GM15510 (cell line): ENCODE results near the gene PANX2.

Source experiments
- POLR2A ChIP-seq: IDR thresholded peaks from 3 replicates; pipeline ENCODE4 v1.6.1; 2011; ENCODE audit warnings: borderline replicate concordance; ENCODE audit not compliant: insufficient read length; ENCODE audit errors: extremely low read depth

PANX2 gene

DNA sequence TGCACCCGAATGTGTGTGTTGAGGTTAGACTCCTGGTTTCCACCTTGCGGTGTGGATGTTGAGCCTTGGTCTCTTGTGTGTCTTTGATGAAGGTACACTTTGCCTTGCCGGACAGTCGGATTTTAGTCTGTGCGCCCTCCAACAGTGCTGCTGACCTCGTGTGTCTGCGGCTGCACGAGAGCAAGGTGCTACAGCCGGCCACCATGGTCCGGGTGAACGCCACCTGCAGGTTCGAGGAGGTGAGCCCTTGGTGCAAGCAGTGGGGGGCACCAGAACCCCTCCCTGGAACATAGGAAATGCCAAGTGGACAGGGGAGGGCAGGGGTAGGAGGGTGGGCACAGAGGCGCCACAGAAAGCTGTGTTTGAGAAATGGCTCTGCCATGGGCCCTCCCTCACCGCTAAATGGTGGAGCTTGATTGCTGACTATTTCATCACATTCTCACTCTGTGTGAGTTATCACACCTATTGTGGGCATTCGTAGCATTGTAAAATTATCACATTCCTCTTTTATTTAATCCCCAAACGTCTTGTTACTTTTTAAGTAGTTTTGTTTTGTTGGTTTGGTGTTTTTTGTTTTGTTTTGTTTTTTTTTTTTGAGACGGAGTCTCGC lies 26.4 kb upstream of the PANX2 start:
- TF ChIP-seq POLR2A = no peak

DNA sequence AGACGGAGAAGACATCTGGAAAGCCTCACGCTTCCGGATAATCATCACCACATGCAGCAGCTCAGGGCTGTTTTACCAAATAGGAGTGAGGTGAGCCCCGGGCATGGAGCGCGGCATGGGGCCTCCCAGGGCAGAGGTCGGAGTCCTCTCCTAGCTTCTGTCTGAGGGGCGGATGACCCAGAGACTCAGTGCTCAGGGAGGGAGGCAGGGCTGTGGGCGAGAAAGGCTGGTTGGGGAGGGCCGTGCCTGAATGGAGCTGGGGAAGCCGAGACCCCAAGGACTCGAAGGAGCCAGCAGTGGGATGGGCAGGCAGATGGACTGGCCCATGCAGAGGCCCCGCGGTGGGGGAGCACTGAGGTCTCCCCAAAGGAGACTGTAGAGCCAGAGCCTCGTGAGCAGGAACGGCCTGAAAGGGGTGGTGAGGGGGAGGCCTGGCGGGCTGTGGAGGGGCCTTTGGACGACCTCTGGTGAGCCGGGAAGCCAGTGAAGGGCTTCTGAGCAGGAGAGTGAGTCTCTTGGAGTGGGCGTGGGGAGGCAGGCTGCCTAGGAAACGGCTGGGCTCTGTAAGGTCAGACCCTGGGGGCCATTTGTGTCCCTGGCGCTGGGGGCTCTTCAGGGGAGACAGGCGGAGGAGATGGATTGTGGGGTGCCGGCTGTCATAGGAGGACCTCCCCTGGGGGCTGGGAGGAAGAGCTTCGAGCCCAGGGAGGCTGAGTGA lies 24.7 kb upstream of the PANX2 start:
- TF ChIP-seq POLR2A = no peak

DNA sequence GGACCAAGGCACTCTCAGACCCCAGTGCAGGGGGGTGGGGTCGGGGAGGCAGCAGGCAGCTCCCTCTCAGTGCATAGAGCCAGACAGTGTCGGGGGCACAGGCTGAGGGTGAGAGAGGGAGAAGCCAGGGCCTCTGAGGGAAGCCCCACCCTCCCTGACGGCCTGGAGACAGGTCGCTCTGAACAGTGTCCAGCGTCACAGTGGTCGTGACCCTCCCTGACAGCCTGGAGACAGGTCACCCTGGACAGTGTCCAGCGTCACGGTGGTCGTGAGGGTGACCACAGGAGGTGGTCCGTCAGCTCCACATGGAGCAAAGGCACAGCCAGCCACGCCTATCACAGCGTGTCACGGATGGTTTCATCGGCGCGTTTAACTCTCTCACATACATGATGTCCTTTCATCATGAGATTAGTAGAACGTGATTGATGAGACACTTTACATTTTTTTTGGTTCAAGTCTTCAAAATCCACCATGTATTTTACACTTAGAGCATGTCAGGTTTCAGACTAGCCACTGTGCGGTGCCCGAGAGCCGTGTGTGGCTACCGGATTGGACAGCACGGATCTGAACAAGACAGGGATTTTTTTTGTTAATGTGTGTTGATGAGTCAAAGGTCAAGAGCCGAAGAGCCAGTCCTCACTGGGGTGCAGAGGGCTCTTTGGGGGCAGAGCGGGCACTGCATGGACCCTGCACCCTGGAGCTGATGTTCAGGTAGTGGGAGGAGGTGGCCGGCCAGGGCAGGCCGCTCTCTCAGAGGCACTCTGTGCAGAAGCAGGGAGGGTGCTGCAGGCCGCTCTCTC lies 23.9 kb upstream of the PANX2 start:
- no peak for TF ChIP-seq POLR2A

DNA sequence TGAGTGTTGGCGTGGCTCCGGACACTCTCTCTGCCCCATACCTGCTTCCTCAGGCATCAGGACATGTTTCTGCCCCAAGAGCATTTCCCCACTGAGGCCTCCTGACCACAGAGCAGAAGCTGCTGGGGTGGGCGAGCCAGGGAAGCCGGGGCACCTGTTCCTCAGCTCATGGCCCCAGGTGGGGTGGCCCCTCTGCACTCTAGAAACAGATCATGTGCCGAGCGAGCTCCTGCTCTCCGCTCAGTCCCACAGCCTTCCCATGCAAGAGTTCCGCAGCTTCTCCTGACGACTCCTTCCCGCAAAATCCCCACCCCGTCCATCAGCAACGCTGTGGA lies 22.4 kb upstream of the PANX2 start:
- no peak for TF ChIP-seq POLR2A

DNA sequence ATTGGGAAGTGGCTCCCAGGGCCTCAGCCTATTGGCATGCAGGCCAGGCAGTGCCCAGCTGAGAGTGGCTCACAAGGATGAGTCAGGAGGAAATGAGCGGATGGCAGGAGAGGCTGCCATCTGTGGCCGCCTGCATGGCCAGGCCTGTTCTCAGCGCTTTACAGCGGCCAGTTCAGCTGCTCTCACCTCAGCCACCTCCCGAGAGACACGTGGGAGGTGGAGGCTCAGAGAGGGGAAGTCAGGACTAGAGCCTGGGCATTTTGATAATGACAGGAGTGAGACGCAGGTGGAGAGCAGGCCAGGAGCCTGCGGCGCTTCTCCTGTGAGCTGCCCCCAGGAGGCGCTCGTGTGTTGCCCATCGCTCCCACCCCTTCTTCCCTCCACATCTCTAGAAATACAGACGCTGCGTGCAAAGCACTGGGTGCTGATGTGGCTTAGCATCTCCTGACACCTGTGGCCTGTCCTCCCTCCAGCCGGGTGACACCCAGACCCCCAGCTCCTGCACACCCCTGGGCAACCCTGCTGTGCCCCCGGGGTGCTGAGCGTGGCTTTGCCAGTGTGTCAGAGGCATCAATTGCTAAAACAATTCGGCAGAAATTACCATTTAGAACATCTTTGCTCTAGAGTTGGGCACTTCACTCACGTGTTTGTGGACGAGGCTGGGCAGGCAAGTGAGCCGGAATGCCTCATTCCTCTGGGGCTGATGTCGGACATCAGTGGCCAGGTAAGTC lies 21.4 kb upstream of the PANX2 start:
- no peak for TF ChIP-seq POLR2A

DNA sequence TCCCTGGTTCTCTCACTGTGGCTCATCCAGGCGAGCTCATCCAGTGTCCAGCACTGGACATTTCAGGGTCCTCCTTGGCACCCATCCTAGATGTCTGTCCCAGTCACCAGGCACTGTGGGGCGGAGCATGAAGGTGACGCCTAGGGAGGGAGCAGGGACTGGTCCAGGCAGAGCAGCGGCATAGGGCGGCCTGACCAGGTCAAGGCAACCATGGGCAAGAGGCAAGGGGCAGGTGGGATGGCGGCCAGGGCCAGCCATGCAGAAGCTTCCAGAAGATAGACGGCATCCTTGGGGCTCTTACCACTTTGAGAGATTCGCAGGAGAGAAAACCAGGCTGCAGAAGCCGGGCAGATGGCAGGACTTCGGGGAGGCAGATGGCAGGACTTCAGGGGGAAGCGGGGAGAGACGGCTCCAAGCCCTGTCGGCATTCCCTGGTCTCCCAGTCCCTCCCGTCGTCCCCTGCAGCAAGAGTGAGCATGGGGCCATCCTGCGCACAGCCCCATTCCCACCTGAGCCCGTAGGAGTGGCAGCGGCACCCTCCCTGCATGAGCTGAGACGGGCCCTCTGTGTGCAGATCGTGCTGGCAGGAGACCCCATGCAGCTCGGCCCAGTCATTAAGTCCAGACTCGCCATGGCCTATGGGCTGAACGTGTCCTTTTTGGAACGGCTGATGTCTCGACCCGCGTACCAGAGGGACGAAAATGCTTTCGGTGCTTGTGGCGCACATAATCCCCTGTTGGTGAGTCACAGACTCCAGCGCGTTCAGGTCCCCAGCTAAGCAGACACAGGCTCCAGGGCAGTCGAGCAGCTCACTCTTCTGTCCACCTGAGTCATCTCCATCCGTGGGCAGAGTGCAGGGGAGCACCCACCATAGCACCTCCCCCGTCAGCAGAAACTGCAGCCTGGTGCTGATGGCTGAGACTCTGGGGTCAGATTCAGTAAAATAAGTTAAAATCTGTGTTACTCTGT lies 20.1 kb upstream of the PANX2 start:
- no peak for TF ChIP-seq POLR2A

DNA sequence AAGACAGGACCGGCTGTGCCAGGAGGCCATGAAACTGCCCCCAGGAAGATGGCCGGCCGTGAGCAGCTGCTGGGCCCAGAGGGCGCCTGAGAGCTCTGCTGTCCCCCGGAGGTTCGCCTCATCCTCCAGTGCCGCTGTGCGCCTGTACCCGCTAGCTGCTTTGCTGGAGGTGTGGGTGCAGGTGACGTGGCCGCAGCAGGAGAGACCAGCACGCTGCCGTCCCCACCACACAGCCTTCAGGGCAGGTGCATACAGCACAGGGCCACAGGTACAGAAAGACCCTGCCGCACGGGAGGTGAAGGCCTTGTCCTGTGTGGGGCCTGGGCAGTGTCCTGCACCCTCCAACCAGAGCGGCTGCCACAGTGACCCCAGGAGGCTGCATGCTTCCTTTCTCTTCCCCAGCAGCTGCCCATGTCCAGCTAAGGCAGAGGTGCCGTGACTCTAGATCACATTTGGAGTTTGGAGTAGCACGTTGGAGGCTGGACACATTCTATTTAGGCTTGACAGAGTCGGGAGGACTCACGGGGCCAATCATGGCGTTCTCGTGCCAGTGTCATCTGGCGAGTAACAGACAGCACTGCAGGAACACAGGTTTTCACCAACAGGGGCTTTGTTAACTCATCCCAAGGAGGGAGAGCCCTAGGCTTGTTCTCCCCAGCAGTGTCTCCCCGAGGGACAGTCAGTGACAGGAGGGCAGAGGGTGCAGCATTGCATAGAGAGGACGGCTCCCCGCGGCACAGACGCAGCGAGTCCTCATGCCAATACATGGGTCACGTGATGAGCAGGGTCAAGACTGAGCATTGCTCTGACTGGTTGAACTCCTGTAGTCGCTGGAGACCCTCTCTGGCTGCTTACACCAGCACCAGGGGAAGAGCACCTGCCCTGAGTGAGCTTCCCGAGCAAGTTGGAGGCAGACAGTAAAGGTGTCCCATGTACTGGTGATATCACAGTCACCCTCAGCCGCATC lies 18.7 kb upstream of the PANX2 start:
- TF ChIP-seq POLR2A = no peak

DNA sequence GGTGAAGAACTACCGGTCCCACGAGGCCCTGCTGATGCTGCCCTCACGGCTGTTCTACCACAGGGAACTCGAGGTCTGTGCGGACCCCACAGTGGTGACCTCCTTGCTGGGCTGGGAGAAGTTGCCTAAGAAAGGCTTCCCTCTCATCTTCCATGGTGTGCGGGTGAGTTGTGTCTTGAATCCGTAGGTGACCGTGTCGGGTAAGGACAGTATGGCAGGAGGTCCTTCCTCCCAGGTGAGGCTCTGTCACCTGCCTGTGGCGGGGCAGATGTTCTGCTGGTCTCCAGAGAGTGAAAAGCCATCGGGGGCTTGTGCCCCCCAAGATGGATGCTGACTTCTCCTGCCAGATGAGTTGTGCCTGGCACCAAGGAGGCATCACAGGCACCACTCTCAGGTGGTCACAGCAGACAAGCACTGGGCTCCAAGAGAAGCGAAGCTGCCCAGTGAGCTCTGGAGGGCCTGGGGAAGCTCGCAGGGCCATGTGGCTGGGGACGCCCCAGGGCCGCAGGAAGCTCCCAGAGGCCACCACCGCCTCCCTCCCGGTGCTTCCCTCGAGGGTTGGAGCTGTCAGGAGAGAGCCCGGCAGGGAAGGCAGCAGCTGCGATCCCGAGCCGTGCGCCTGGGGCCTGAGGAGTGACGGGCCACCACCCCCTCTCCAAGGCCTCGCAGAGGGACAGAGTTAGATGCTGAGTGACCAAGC lies 17.3 kb upstream of the PANX2 start:
- no peak for TF ChIP-seq POLR2A

DNA sequence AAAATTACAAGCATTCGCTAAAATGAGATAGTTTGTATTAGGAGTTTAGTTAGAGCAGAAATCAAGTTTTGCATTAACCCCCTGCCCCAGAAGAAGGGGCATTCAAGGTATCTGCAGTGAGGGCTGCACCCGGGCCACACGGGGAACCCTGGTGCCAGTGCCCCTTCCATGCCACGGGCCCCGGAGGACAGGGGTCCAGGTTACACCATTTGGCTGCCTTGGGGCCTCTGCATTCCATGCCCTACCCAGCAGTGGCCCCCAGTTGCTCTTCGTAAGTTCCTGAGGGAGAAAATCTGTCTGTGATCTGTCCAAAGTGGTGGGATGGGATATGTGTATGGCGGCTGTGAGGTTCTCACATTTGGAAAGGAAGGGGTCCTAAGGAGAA lies 16.8 kb upstream of the PANX2 start:
- TF ChIP-seq POLR2A = no peak

DNA sequence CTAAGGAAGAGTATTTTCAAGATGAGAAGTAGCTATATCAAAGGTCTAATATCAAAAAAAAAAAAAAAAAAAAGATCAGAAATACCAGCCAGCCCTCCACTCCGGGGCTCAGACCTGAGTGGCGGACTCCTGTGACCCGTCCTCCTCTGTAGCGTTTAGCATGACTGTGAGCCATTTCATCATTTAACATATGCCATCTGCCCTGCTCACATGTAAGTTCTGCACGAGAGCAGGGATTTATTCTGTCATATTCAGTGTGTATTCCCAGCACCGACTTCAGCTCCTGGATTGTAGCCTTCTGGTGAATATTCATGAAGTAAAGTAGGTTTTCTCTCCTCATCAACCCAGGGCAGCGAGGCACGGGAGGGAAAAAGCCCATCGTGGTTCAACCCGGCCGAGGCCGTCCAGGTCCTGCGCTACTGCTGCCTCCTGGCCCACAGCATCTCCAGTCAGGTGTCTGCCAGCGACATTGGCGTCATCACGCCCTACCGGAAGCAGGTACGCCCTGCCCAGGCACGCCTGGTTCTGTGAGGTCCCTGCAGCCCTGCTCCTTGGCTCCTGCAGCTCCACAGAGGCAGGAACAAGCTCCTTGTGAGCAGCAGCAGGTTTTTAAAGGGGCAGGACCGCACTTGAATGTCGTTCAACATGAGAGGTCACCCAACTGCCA lies 12.7 kb upstream of the PANX2 start:
- TF ChIP-seq POLR2A = no peak

DNA sequence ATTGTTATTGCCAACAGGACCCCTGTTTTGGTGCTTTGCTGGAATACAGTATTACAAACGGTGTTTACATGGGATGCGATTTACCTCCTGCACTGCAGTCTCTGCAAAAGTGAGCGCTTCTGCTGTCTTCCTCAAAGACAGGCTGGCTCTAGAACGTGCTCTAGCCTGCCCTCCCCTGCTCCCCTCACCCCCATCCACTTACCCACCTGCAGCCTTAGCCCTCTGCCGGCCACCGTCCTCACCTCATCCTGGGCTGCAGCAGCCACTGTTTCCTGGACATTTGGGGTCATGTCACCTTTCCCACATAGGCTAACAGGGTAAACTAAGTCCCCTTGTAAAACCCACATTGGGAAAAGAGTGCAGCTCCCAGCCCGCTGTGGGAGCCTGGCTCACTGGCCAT lies 9.6 kb upstream of the PANX2 start:
- no peak for TF ChIP-seq POLR2A

DNA sequence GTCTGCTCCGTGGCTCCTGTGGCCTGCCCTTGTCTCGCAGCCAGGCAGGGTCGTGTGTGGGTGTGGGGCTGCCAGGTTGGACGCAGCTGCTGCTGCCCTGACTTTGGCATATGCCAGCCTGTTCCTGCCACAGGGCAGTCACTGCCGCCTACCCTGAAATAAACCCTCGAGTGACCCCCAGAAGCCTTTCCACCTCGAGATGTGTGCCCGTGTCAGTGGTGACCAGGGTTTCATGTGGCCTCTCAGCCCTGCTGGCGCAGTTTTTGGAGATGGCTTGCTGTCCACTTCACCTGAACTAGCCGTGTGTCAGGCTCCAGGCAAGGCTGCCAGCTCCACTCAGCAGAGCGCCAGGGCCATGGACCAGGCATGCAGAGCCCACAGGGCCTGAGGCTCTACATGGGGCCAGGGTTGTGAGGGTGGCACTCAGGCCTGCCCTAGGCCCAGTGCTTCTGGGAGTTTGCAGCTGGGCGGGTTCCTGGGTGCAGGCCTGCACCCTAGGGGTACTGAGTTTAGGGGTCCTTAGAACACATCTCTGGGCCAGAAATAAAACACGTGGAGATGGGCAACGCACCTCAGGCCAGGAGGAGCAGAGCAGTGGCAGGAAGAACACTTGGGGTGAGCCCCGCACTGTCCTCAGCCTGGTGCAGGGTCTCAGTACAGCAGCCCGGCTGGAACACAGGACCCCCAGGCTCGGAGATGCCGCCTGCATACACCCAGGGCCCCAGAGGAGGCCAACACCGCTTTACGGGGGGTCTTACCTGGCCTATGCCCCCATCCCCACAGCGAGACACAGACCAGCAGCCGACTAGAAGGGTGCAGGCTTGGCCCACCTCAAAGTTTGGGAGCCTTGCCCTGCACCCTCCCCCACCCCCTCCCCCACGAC lies 8.8 kb upstream of the PANX2 start:
- no peak for TF ChIP-seq POLR2A
